EH (cell line): Measurements from ENCODE around the gene NUSAP1.
"Not testable (repeated sequence)": the region's sequence is repeated elsewhere in the genome, so short reads cannot be mapped to it uniquely, and the experiment has no call there.

Source experiments
- DNase-seq: peaks from one replicate; pipeline ENCODE4 v3.0.0-alpha.2; 2015; ENCODE audit warnings: low read depth

Gene NUSAP1

GRCh38 chr15:41411441-41411840 is 78.8 kb downstream of the NUSAP1 start:
- DNase-seq, result no peak

GRCh38 chr15:41416128-41416741 is 83.6 kb downstream of the NUSAP1 start:
- no peak for DNase-seq

GRCh38 chr15:41416742-41417417 is 84.2 kb downstream of the NUSAP1 start, which contains the start of gene RTF1:
Gene RTF1 (plus strand): TSS chr15:41417095. CDS start chr15:41417116, 21 bp downstream.
- DNase-seq, result peak; percentile 90

- DNase-seq, result peak; percentile 53
Observed at GRCh38 chr15:41417418-41418195, 84.9 kb downstream of the NUSAP1 start.

GRCh38 chr15:41423979-41424659 is 91.4 kb downstream of the NUSAP1 start:
- DNase-seq, result no peak

GRCh38 chr15:41424809-41425208 is 92.1 kb downstream of the NUSAP1 start:
- DNase-seq, result no peak

GRCh38 chr15:41425907-41426306 is 93.2 kb downstream of the NUSAP1 start:
- DNase-seq, result not testable (repeated sequence)

- no peak for DNase-seq
Observed at GRCh38 chr15:41429003-41429890, 96.6 kb downstream of the NUSAP1 start.
